WTC11 (cell line): ENCODE measurements around the gene MRGPRF. TPM values are rescaled to one million over a fixed set of nuclear protein-coding genes. Genes with fewer than 3 reads are reported as not detected.

Experiments
- ATAC-seq: fragments of 200-7000 bp; cut with Tn5 transposase; 2 replicates; pipeline ENCODE4 v1.10.0; 2021; ENCODE audit warnings: mild to moderate bottlenecking, moderate library complexity
- CTCF ChIA-PET: fragments of 300-600 bp; sonication (Branson Sonifier 250); formaldehyde crosslinking; loops from one replicate; lab custom pipeline; 2021; ENCODE audit warnings: antibody characterized with exemption; lab: Charles Lee
- POLR2A ChIA-PET: fragments of 350-600 bp; sonication (Branson Sonifier 250); formaldehyde crosslinking; loops from one replicate; lab custom pipeline; 2021; ENCODE audit warnings: antibody characterized with exemption; lab: Charles Lee
- DNase-seq: peaks from one replicate; pipeline ENCODE4 v3.0.0; 2021; ENCODE audit warnings: low spot score
- H3K27ac Mint-ChIP-seq: 2 replicates; pipeline ENCODE4 v1.8.0; 2021; ENCODE audit warnings: mixed read lengths
- H3K27me3 Mint-ChIP-seq: 2 replicates; pipeline ENCODE4 v1.8.0; 2021; ENCODE audit warnings: low read depth, mild to moderate bottlenecking, moderate library complexity, mixed read lengths
- H3K36me3 Mint-ChIP-seq: 2 replicates; pipeline ENCODE4 v1.8.0; 2021; ENCODE audit warnings: mixed read lengths
- H3K4me1 Mint-ChIP-seq: 2 replicates; pipeline ENCODE4 v1.8.0; 2022; ENCODE audit warnings: mixed read lengths
- H3K4me3 Mint-ChIP-seq: 2 replicates; pipeline ENCODE4 v1.8.0; 2021; ENCODE audit warnings: mild to moderate bottlenecking, moderate library complexity, mixed read lengths
- H3K9me3 Mint-ChIP-seq: 2 replicates; pipeline ENCODE4 v1.8.0; 2021; ENCODE audit warnings: mixed read lengths
- ATF1 ChIP-seq: sonication (generic); formaldehyde crosslinking; IDR thresholded peaks from 2 replicates; pipeline ENCODE4 v1.8.1; 2023; ENCODE audit warnings: mild to moderate bottlenecking, moderate library complexity, missing genetic modification reagents
- ELF4 ChIP-seq: sonication (generic); formaldehyde crosslinking; IDR thresholded peaks from 2 replicates; pipeline ENCODE4 v1.8.1; 2022; ENCODE audit warnings: low read depth, mild to moderate bottlenecking, moderate library complexity, missing genetic modification reagents
- HMGA2 ChIP-seq: fragments of 250-450 bp; sonication (Bioruptor Pico); IDR thresholded peaks from 2 replicates; pipeline ENCODE4 v1.4.0; 2021; ENCODE audit warnings: mild to moderate bottlenecking, moderate library complexity
- KAT7 ChIP-seq: sonication (generic); formaldehyde crosslinking; IDR thresholded peaks from 2 replicates; pipeline ENCODE4 v1.8.1; 2023; ENCODE audit warnings: missing genetic modification reagents, mild to moderate bottlenecking, borderline replicate concordance
- MYBL2 ChIP-seq: sonication (generic); formaldehyde crosslinking; IDR thresholded peaks from 2 replicates; pipeline ENCODE4 v1.8.1; 2023; ENCODE audit warnings: mild to moderate bottlenecking, moderate library complexity, missing genetic modification reagents
- NFE2L1 ChIP-seq: sonication (generic); formaldehyde crosslinking; IDR thresholded peaks from 2 replicates; pipeline ENCODE4 v1.8.1; 2023; ENCODE audit warnings: missing genetic modification reagents
- NR1H2 ChIP-seq: sonication (generic); formaldehyde crosslinking; IDR thresholded peaks from 2 replicates; pipeline ENCODE4 v1.9.0; 2021; ENCODE audit warnings: mild to moderate bottlenecking, moderate library complexity, missing genetic modification reagents
- NR3C1 ChIP-seq: sonication (generic); formaldehyde crosslinking; conservative IDR thresholded peaks from 2 replicates; pipeline ENCODE4 v1.8.1; 2023; ENCODE audit warnings: low read depth, mild to moderate bottlenecking, missing genetic modification reagents
- OVOL2 ChIP-seq: fragments of 250-450 bp; sonication (Bioruptor Pico); IDR thresholded peaks from 2 replicates; pipeline ENCODE4 v1.9.0; 2021; ENCODE audit warnings: mild to moderate bottlenecking, borderline replicate concordance
- RELA ChIP-seq: sonication (generic); formaldehyde crosslinking; IDR thresholded peaks from 2 replicates; pipeline ENCODE4 v1.8.1; 2022; ENCODE audit warnings: missing genetic modification reagents, mild to moderate bottlenecking, borderline replicate concordance
- SMAD4 ChIP-seq: sonication (generic); formaldehyde crosslinking; IDR thresholded peaks from 2 replicates; pipeline ENCODE4 v1.8.0; 2022; ENCODE audit warnings: mild to moderate bottlenecking, missing genetic modification reagents
- SP1 ChIP-seq: sonication (generic); formaldehyde crosslinking; conservative IDR thresholded peaks from 2 replicates; pipeline ENCODE4 v1.8.1; 2022; ENCODE audit warnings: missing genetic modification reagents
- TEAD1 ChIP-seq: sonication (generic); formaldehyde crosslinking; IDR thresholded peaks from 2 replicates; pipeline ENCODE4 v1.8.0; 2022; ENCODE audit warnings: mild to moderate bottlenecking, missing genetic modification reagents
- ZNF138 ChIP-seq: sonication (generic); formaldehyde crosslinking; conservative IDR thresholded peaks from 2 replicates; pipeline ENCODE4 v1.8.1; 2022; ENCODE audit warnings: mild to moderate bottlenecking, moderate library complexity, missing genetic modification reagents
- ZNF219 ChIP-seq: sonication (generic); formaldehyde crosslinking; IDR thresholded peaks from 2 replicates; pipeline ENCODE4 v1.8.0; 2023; ENCODE audit warnings: missing genetic modification reagents, mild to moderate bottlenecking, borderline replicate concordance
- ZNF416 ChIP-seq: fragments of 250-450 bp; sonication (Bioruptor Pico); IDR thresholded peaks from 2 replicates; pipeline ENCODE4 v1.9.0; 2021; ENCODE audit warnings: mild to moderate bottlenecking, inconsistent platforms
- ZNF671 ChIP-seq: fragments of 250-450 bp; sonication (Bioruptor Pico); IDR thresholded peaks from 2 replicates; pipeline ENCODE4 v1.8.0; 2021; ENCODE audit warnings: mild to moderate bottlenecking
- total RNA-seq: library from RNA; stranded (reverse); gene quantifications from 3 replicates; pipeline ENCODE4 v1.2.3, GENCODE V29; 2021
- TF ChIP-seq, protein P1 (sequence below): sonication (generic); formaldehyde crosslinking; IDR thresholded peaks from 2 replicates; pipeline ENCODE4 v1.8.0; 2022; ENCODE audit warnings: missing genetic modification reagents
- TF ChIP-seq, protein P2 (sequence below): sonication (generic); formaldehyde crosslinking; IDR thresholded peaks from 2 replicates; pipeline ENCODE4 v1.8.1; 2023; ENCODE audit warnings: mild to moderate bottlenecking, missing genetic modification reagents, moderate library complexity
- TF ChIP-seq, protein P3 (sequence below): sonication (generic); formaldehyde crosslinking; IDR thresholded peaks from 2 replicates; pipeline ENCODE4 v1.8.1; 2023; ENCODE audit warnings: mild to moderate bottlenecking, missing genetic modification reagents, borderline replicate concordance

MRGPRF gene
- total RNA-seq, 1 experiment from 2014 or later, result 3.8 TPM

DNA sequence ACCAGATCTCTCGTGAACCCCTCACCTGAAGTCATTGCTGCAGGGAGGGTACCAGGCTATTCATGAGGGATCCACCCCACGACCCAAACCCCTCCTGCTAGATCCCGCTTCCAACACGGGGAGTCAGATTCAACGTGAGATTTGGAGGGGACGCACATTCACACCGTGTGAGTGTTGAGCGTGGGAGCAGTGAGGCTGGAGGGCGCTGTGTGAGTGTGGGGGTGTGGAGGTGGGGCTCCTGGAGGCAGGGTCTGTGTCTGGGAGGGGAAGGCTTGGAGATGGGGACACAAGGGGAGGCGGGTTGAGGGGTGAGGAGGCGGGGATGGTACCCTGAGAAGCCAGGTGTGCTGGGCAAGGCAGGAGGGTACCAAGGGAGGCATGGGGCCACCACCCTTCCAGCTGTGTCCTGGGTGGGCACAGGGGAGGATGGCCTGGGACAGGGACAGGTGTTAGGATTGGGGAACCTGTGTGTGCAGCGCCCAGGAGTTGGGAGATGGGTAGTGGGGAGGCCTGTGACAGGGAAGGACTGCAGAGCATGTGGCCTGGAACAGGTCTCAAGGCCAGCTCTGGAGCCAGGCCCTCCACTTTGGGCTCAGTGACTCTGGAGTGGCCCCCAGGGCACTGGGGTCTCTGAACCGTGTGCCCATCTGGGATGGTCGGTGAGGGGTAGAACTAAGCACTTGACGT is 49.3 kb upstream of the MRGPRF start (continued):
- TF ChIP-seq SMAD4 (CRISPR knock-in tag) (no peak), ELF4 (CRISPR knock-in tag) (no peak), SP1 (CRISPR knock-in tag) (no peak), ZNF138 (no peak), ZNF219 (CRISPR knock-in tag) (no peak)

DNA sequence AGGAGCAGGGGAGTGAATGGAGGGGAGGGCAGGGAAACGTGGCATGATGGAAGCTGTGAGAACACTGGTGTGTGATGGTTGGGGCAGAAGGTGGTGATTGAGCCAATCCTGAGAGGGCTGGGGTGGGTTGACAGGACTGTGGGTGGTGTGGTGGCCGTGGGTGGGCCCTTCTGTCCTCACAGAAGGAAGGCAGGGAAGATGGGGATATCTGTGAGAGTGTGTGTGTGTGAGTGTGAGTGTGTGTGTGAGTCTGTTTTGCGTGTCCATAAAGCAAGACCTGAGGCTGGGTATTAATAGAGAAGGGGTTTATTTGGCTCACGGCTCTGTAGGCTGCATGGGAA is 48.6 kb upstream of the MRGPRF start:
- Mint-ChIP-seq H3K27ac (no peak overlapping the region), H3K4me3 (no peak overlapping the region), H3K27me3 (no peaks in the 10 kb centered on the region), H3K4me1 (no peaks in the 10 kb centered on the region), H3K36me3 (no peaks in the 10 kb centered on the region), H3K9me3 (no peaks in the 10 kb centered on the region)
- CTCF ChIA-PET, result no interaction called here
- POLR2A ChIA-PET, result no interaction called here
- no peak for TF ChIP-seq RELA (CRISPR knock-in tag)
- TF ChIP-seq, protein P1, sequence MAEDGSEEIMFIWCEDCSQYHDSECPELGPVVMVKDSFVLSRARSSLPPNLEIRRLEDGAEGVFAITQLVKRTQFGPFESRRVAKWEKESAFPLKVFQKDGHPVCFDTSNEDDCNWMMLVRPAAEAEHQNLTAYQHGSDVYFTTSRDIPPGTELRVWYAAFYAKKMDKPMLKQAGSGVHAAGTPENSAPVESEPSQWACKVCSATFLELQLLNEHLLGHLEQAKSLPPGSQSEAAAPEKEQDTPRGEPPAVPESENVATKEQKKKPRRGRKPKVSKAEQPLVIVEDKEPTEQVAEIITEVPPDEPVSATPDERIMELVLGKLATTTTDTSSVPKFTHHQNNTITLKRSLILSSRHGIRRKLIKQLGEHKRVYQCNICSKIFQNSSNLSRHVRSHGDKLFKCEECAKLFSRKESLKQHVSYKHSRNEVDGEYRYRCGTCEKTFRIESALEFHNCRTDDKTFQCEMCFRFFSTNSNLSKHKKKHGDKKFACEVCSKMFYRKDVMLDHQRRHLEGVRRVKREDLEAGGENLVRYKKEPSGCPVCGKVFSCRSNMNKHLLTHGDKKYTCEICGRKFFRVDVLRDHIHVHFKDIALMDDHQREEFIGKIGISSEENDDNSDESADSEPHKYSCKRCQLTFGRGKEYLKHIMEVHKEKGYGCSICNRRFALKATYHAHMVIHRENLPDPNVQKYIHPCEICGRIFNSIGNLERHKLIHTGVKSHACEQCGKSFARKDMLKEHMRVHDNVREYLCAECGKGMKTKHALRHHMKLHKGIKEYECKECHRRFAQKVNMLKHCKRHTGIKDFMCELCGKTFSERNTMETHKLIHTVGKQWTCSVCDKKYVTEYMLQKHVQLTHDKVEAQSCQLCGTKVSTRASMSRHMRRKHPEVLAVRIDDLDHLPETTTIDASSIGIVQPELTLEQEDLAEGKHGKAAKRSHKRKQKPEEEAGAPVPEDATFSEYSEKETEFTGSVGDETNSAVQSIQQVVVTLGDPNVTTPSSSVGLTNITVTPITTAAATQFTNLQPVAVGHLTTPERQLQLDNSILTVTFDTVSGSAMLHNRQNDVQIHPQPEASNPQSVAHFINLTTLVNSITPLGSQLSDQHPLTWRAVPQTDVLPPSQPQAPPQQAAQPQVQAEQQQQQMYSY (CRISPR knock-in tag), result no peak
- no peak for TF ChIP-seq NFE2L1 (CRISPR knock-in tag)
- TF ChIP-seq HMGA2 (CRISPR knock-in tag), result no peak
- no peak for TF ChIP-seq SMAD4 (CRISPR knock-in tag)
- no peak for TF ChIP-seq NR1H2 (CRISPR knock-in tag)
- TF ChIP-seq, protein P2, sequence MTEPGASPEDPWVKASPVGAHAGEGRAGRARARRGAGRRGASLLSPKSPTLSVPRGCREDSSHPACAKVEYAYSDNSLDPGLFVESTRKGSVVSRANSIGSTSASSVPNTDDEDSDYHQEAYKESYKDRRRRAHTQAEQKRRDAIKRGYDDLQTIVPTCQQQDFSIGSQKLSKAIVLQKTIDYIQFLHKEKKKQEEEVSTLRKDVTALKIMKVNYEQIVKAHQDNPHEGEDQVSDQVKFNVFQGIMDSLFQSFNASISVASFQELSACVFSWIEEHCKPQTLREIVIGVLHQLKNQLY (CRISPR knock-in tag), result no peak
- no peak for TF ChIP-seq TEAD1 (CRISPR knock-in tag)
- no peak for TF ChIP-seq ZNF416
- ATAC-seq (no peak), DNase-seq (no peak)

DNA sequence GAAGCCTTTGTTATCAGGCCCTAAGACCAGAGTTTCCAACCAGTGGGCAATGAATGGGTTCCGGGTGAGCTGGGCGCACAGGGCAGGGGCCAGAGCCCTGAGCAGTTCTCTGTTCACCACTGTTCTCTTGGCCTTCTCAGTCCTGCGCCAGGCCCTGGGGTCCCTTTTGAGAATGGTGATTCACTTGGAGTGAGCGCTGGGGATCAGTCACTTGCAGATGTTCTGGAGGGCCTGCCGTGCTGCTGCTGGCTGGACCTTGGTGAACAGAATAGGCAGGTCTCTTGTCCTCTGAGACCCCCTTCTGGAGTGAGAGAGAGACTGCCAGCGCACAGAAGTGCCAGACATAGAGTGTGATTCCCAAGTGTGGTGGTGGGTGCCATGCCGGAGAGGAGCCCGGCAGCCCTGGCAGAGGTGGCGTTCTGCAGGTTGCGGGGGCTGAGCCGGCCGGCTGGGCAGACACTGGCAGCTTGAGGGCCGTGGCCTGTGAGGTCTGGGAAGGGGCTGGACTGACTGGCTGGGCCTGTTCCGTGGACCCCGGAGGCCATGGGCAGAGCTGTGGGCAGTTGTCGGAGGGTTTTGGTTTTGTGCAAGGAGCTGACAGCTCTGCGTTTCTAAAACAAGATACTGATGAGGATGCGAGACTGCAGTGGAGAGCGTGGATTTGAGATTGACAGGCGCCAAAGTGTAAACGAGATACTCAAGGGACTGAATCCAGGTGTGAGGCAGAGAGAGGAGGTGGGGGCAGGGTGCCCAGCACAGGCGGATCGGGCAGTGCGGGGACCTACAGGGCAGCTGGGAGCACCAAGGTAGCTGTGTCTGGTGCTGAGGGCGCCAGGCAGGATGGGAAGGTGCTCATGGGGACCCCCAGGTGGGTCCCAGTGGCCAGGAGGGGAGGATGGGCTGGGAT is 48.0 kb upstream of the MRGPRF start:
- Mint-ChIP-seq H3K36me3 (no peaks in the 10 kb centered on the region), H3K27ac (peak overlapping the region; percentile 89), H3K4me3 (no peak overlapping the region), H3K9me3 (no peaks in the 10 kb centered on the region), H3K4me1 (no peaks in the 10 kb centered on the region), H3K27me3 (no peaks in the 10 kb centered on the region)
- CTCF ChIA-PET, result no interaction called here
- POLR2A ChIA-PET, result interaction anchor here (0.5 kb wide), 1 partner anchor 92 kb away, joined by 10 read pairs; no protein-coding TSS in a partner anchor
- no peak; the same call in 1 of the 2 replicates for ATAC-seq
- no peak for DNase-seq
- TF ChIP-seq ATF1 (CRISPR knock-in tag) (no peak), NR3C1 (CRISPR knock-in tag) (no peak)
- TF ChIP-seq, all 79 proteins: peak for 0

DNA sequence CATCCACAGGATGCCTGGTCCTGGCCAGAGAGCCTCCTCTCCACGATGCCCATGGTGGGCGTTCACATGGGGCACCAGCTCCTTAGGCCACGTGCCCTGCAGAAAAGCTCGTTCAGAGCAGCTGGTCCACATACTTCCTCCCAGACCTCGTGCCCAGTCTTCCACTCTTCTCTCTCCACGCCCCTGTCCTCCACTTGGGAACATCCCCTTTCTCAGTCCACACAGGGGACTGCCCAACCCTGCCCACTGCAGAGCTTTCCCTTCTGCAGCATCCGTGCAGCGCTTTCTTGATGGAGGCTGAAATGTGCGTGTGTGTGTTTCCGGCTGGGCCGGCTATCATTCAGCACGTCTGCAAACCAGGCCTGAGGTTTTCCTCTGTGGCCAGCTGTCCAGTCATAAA is 46.9 kb upstream of the MRGPRF start:
- no peaks in the 10 kb centered on the region for H3K27me3 Mint-ChIP-seq
- no peak overlapping the region for H3K4me3 Mint-ChIP-seq
- peak overlapping the region; percentile 29; the same call in 1 of the 2 replicates for H3K27ac Mint-ChIP-seq
- CTCF ChIA-PET, result no interaction called here
- DNase-seq (no peak), ATAC-seq (no peak)
- H3K4me1 Mint-ChIP-seq, result no peaks in the 10 kb centered on the region
- no peaks in the 10 kb centered on the region for H3K36me3 Mint-ChIP-seq
- H3K9me3 Mint-ChIP-seq, result no peaks in the 10 kb centered on the region
- POLR2A ChIA-PET, result interaction anchor here (0.5 kb wide), 1 partner anchor 91 kb away, joined by 10 read pairs; no protein-coding TSS in a partner anchor
- TF ChIP-seq, protein P3, sequence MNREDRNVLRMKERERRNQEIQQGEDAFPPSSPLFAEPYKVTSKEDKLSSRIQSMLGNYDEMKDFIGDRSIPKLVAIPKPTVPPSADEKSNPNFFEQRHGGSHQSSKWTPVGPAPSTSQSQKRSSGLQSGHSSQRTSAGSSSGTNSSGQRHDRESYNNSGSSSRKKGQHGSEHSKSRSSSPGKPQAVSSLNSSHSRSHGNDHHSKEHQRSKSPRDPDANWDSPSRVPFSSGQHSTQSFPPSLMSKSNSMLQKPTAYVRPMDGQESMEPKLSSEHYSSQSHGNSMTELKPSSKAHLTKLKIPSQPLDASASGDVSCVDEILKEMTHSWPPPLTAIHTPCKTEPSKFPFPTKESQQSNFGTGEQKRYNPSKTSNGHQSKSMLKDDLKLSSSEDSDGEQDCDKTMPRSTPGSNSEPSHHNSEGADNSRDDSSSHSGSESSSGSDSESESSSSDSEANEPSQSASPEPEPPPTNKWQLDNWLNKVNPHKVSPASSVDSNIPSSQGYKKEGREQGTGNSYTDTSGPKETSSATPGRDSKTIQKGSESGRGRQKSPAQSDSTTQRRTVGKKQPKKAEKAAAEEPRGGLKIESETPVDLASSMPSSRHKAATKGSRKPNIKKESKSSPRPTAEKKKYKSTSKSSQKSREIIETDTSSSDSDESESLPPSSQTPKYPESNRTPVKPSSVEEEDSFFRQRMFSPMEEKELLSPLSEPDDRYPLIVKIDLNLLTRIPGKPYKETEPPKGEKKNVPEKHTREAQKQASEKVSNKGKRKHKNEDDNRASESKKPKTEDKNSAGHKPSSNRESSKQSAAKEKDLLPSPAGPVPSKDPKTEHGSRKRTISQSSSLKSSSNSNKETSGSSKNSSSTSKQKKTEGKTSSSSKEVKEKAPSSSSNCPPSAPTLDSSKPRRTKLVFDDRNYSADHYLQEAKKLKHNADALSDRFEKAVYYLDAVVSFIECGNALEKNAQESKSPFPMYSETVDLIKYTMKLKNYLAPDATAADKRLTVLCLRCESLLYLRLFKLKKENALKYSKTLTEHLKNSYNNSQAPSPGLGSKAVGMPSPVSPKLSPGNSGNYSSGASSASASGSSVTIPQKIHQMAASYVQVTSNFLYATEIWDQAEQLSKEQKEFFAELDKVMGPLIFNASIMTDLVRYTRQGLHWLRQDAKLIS (CRISPR knock-in tag), result no peak
- TF ChIP-seq NR1H2 (CRISPR knock-in tag) (no peak), KAT7 (CRISPR knock-in tag) (no peak), OVOL2 (CRISPR knock-in tag) (no peak), ELF4 (CRISPR knock-in tag) (no peak), MYBL2 (CRISPR knock-in tag) (no peak), TEAD1 (CRISPR knock-in tag) (no peak), ZNF671 (CRISPR knock-in tag) (no peak)
